Measurements from ENCODE around the gene COL8A1. TPM values are rescaled to one million over a fixed set of nuclear protein-coding genes. Genes with fewer than 3 reads are reported as not detected.

The COL8A1 gene
- total RNA-seq, 1 donor from 2014 or later = 0.09 TPM

DNA sequence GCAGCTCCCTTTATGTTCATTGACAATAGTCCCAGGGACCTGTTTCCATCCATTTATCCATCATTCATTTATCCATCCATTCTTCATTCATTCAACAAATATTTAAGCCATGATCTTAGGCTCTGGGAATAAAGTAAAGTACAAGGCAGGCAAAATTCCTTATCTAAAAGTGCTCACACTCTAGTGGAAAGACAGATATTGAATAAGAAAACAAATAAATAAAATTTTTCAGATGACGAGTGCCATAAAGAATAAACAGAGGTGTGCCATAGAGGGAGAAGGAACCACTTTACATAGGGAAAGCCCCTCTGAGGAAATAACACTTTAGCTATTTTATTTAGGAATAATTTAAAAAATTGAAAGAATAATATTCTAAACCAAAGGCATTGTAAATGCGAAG, 76.2 kb downstream of the COL8A1 start:
- no peak for TF ChIP-seq CTCF (IDR thresholded peaks at IDR 0.05)
- Mint-ChIP-seq H3K4me1 (no peaks in the 10 kb centered on the region), H3K27ac (no peak overlapping the region), H3K9me3 (no peaks in the 10 kb centered on the region), H3K27me3 (peaks cover 2% of the 10 kb centered on the region), H3K4me3 (no peak overlapping the region), H3K36me3 (ENCODE audit: low read depth) (no peaks in the 10 kb centered on the region)
- ATAC-seq (ENCODE audit: low read depth) = no peak
- no peak for DNase-seq
- ChIA-PET POLR2A (no interaction called here), CTCF (no interaction called here)
- intact Hi-C loops (cut with micrococcal nuclease) = no loop called here

DNA sequence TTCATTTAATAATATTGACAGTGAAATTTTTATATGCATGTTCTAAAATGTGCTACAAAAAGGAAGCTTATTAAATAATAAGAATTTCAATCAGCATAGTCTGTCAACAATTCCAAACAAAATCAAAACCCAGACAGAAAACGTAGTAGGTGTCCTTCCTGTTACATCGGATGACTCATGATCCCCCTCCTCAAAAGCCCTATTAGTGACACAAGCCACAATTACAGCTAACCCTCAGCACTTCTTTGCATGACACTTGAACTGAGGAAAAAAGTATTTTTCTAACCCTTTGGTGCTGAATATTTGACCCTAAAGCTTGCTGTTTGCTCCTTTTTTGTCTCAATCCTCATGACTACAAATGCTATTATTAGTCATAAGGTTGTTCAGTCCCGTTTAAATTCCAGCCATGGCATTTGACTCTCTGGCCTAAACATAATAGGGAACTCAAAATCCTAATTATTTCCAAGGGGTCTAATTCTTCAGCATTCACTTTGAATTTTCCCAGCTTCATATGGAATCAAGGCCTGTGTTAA, 78.1 kb downstream of the COL8A1 start:
- DNase-seq = no peak
- ChIA-PET POLR2A (no interaction called here), CTCF (no interaction called here)
- Mint-ChIP-seq H3K4me1 (no peaks in the 10 kb centered on the region), H3K4me3 (no peak overlapping the region), H3K27me3 (peaks cover 2% of the 10 kb centered on the region), H3K9me3 (no peaks in the 10 kb centered on the region), H3K27ac (no peak overlapping the region), H3K36me3 (ENCODE audit: low read depth) (no peaks in the 10 kb centered on the region)
- intact Hi-C loops (cut with micrococcal nuclease) = no loop called here
- no peak for ATAC-seq (ENCODE audit: low read depth)
- TF ChIP-seq CTCF (IDR thresholded peaks at IDR 0.05) = no peak

- no peaks in the 10 kb centered on the region for H3K9me3 Mint-ChIP-seq
- ATAC-seq (ENCODE audit: low read depth) = no peak
- POLR2A ChIA-PET = no interaction called here
- no peak for TF ChIP-seq CTCF (IDR thresholded peaks at IDR 0.05)
- H3K36me3 Mint-ChIP-seq (ENCODE audit: low read depth) = no peaks in the 10 kb centered on the region
- no peak overlapping the region for H3K4me3 Mint-ChIP-seq
- intact Hi-C loops (cut with micrococcal nuclease) = no loop called here
- peaks cover 2% of the 10 kb centered on the region for H3K27me3 Mint-ChIP-seq
- CTCF ChIA-PET = no interaction called here
- DNase-seq = no peak
- H3K27ac Mint-ChIP-seq = no peak overlapping the region
- no peaks in the 10 kb centered on the region for H3K4me1 Mint-ChIP-seq
These were observed 82.7 kb downstream of the COL8A1 start for GRCh38 chr3:99720985-99721632.

GRCh38 chr3:99721633-99722007, 83.2 kb downstream of the COL8A1 start:
- no peak for ATAC-seq (ENCODE audit: low read depth)
- H3K4me3 Mint-ChIP-seq = no peak overlapping the region
- H3K36me3 Mint-ChIP-seq (ENCODE audit: low read depth) = no peaks in the 10 kb centered on the region
- intact Hi-C loops (cut with micrococcal nuclease) = no loop called here
- peaks cover 2% of the 10 kb centered on the region for H3K27me3 Mint-ChIP-seq
- DNase-seq = no peak
- H3K27ac Mint-ChIP-seq = no peak overlapping the region
- ChIA-PET POLR2A (no interaction called here), CTCF (no interaction called here)
- TF ChIP-seq CTCF (IDR thresholded peaks at IDR 0.05) = no peak
- H3K4me1 Mint-ChIP-seq = no peaks in the 10 kb centered on the region
- no peaks in the 10 kb centered on the region for H3K9me3 Mint-ChIP-seq

DNA sequence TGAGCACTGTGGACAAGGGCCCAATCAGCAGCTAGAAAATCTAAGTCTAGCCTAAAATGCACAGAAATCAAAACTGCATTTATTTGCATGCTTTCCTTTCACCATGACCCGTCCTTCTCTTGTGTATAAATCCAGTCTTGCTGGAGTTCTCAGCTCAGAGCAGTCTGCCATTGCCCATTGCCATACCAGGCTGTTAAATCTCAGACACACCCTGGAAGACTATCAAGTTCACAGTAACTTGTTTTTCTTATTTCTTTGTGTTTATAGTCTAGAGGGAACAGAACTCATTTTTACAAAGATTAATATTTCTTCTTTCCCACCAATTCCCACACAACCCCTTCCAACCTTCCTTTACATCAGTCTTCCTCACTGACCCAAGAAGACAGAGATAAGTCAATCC, 85.9 kb downstream of the COL8A1 start:
- ATAC-seq (ENCODE audit: low read depth) = no peak
- POLR2A ChIA-PET = no interaction called here
- H3K36me3 Mint-ChIP-seq (ENCODE audit: low read depth) = no peaks in the 10 kb centered on the region
- no peaks in the 10 kb centered on the region for H3K27me3 Mint-ChIP-seq
- CTCF ChIA-PET = no interaction called here
- TF ChIP-seq CTCF (IDR thresholded peaks at IDR 0.05) = no peak
- no peak overlapping the region for H3K27ac Mint-ChIP-seq
- intact Hi-C loops (cut with micrococcal nuclease) = no loop called here
- DNase-seq = no peak
- H3K4me3 Mint-ChIP-seq = no peak overlapping the region
- H3K4me1 Mint-ChIP-seq = no peaks in the 10 kb centered on the region
- no peaks in the 10 kb centered on the region for H3K9me3 Mint-ChIP-seq

All from activated B cell treated with CpG ODN at 0.5 μM for 24 hours (primary cell).